Measurements from ENCODE around the gene PHTF1.

PHTF1 gene

DNA sequence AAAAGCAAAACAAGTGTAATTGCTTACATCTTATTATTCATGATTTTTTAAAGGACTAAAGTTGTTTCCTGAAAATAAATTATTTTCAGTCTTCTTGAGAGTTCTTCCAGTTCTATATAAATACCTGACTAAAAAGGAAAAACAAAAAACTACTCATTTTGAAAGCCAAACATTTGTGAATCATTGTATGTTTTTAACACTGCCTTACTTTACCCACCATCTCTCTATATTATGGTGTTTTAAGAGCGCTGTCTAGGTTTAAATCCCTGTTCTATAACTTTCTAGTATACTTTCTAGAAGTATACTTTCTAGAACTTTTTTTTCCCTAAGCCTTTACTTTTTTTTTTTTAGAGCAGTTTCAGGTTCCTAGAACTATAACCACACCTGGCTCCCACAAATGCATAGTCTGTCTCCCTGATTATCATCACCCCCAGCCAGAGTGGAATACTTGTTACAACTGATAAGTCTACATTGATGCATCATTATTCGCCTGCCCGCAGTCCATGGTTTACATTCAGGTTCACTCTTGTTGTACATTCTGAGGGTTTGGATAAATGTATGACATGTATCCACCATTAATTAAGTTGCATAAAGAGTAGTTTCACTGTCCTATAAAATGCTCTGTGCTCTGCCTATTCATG is 43.2 kb upstream of the PHTF1 start:
- Histone ChIP-seq H4K8ac (ENCODE audit: low read depth, low read length) (no peak overlapping the region), H3K27ac (ENCODE audit: low read depth, low read length) (no peak overlapping the region), H3K23ac (ENCODE audit: low read length) (no peak overlapping the region), H3K4me3 (ENCODE audit: low read length) (no peak overlapping the region), H3K36me3 (ENCODE audit: control insufficient read depth, insufficient read depth, low read length) (no peaks in the 10 kb centered on the region), H3K56ac (ENCODE audit: low read length) (no peak overlapping the region), H3K79me1 (ENCODE audit: low read length) (peaks cover 4% of the 10 kb centered on the region), H2BK120ac (ENCODE audit: low read depth, low read length) (no peak overlapping the region), H3K4me1 (ENCODE audit: control insufficient read depth, low read depth, low read length) (no peaks in the 10 kb centered on the region), H4K5ac (ENCODE audit: low read length) (no peak overlapping the region), H2AK5ac (ENCODE audit: low read length) (no peak overlapping the region), H3K18ac (ENCODE audit: low read length) (no peak overlapping the region), H3K9ac (ENCODE audit: low read length) (no peak overlapping the region), H3K4ac (ENCODE audit: low read depth, low read length) (no peak overlapping the region), H2BK5ac (ENCODE audit: low read length) (no peak overlapping the region), H3K27me3 (ENCODE audit: insufficient read depth, low read length, poor library complexity) (no peaks in the 10 kb centered on the region), H3K4me2 (ENCODE audit: low read length) (no peak overlapping the region), H3K79me2 (ENCODE audit: control insufficient read depth, insufficient read depth, low read length) (peaks cover 23% of the 10 kb centered on the region), H2BK15ac (replicated peaks; ENCODE audit: low read depth) (no peak overlapping the region)
- no peak for DNase-seq
- WGBS (ENCODE audit: extremely low coverage, insufficient coverage, low lambda C conversion rate), result no CpG with 5 or more reads among the region's 3 CpGs

DNA sequence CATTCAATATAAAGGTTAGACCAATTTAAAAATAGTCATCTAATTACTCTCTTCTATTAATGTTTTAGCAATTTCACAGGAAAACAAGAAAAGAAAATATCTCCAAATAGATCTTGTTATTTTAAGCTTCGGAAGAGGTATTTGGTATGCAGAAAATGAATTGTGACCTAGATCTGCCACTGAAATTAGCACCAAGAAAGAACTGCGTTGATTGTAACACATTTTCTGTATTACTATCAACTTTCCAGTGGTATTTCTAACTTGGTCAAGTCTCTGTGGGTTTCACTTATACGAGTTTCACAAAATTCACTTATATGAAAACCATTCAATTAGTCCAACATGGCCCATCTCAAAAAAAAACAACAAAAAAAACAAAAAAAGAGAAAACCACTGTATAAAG is 41.2 kb upstream of the PHTF1 start:
- Histone ChIP-seq H2AK5ac (ENCODE audit: low read length) (no peak overlapping the region), H3K27ac (ENCODE audit: low read depth, low read length) (no peak overlapping the region), H3K9ac (ENCODE audit: low read length) (no peak overlapping the region)

DNA sequence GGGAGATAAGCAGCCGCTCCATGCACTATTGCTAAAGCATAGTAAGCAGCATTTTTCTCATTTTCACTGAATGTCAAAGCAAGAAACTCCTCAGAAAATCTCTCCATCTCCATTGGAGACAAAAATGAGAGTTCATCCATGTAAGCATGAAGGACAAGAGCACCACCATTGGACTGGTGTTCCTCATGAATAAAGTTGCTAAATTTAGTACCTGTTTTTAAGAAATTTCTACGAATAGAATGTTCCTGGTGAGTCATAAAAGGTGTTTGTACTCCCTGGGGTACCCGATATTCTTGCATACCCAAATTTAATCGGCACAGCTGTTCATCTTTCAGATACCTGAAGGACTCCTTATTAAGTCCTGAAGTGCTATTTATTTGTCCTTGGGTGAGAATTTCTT is 38.2 kb upstream of the PHTF1 start:
- no peak overlapping the region for H4K5ac ChIP-seq (ENCODE audit: low read length)
- peaks cover 8% of the 10 kb centered on the region for H3K79me1 ChIP-seq (ENCODE audit: low read length)
- WGBS (ENCODE audit: extremely low coverage, insufficient coverage, low lambda C conversion rate), result no CpG with 5 or more reads among the region's 4 CpGs
- H3K4me1 ChIP-seq (ENCODE audit: control insufficient read depth, low read depth, low read length), result no peaks in the 10 kb centered on the region
- no peak overlapping the region for H3K23ac ChIP-seq (ENCODE audit: low read length)
- no peak overlapping the region for H3K4me3 ChIP-seq (ENCODE audit: low read length)
- no peak overlapping the region for H3K18ac ChIP-seq (ENCODE audit: low read length)
- no peak for DNase-seq
- no peak overlapping the region for H3K27ac ChIP-seq (ENCODE audit: low read depth, low read length)
- no peaks in the 10 kb centered on the region for H3K36me3 ChIP-seq (ENCODE audit: control insufficient read depth, insufficient read depth, low read length)
- no peak overlapping the region for H3K56ac ChIP-seq (ENCODE audit: low read length)
- H3K79me2 ChIP-seq (ENCODE audit: control insufficient read depth, insufficient read depth, low read length), result peaks cover 3% of the 10 kb centered on the region
- no peak overlapping the region for H3K9ac ChIP-seq (ENCODE audit: low read length)
- no peak overlapping the region for H3K4ac ChIP-seq (ENCODE audit: low read depth, low read length)
- no peak overlapping the region for H2BK5ac ChIP-seq (ENCODE audit: low read length)
- H4K8ac ChIP-seq (ENCODE audit: low read depth, low read length), result no peak overlapping the region
- no peak overlapping the region for H2BK120ac ChIP-seq (ENCODE audit: low read depth, low read length)
- no peak overlapping the region for H2AK5ac ChIP-seq (ENCODE audit: low read length)
- no peak overlapping the region for H3K4me2 ChIP-seq (ENCODE audit: low read length)
- H2BK15ac ChIP-seq (replicated peaks; ENCODE audit: low read depth), result no peak overlapping the region
- no peaks in the 10 kb centered on the region for H3K27me3 ChIP-seq (ENCODE audit: insufficient read depth, low read length, poor library complexity)

More for the DNA sequence above, 41.2 kb upstream of the PHTF1 start:
- H3K4ac ChIP-seq (ENCODE audit: low read depth, low read length), result no peak overlapping the region
- H4K8ac ChIP-seq (ENCODE audit: low read depth, low read length), result no peak overlapping the region
- H3K36me3 ChIP-seq (ENCODE audit: control insufficient read depth, insufficient read depth, low read length), result no peaks in the 10 kb centered on the region
- H2BK5ac ChIP-seq (ENCODE audit: low read length), result no peak overlapping the region
- no peak overlapping the region for H2BK120ac ChIP-seq (ENCODE audit: low read depth, low read length)
- H3K23ac ChIP-seq (ENCODE audit: low read length), result no peak overlapping the region
- no peak for DNase-seq
- H4K5ac ChIP-seq (ENCODE audit: low read length), result no peak overlapping the region
- H2BK15ac ChIP-seq (replicated peaks; ENCODE audit: low read depth), result no peak overlapping the region
- H3K79me1 ChIP-seq (ENCODE audit: low read length), result peaks cover 4% of the 10 kb centered on the region
- no peak overlapping the region for H3K18ac ChIP-seq (ENCODE audit: low read length)
- no peak overlapping the region for H3K56ac ChIP-seq (ENCODE audit: low read length)
- H3K4me2 ChIP-seq (ENCODE audit: low read length), result no peak overlapping the region
- H3K4me1 ChIP-seq (ENCODE audit: control insufficient read depth, low read depth, low read length), result no peaks in the 10 kb centered on the region
- H3K79me2 ChIP-seq (ENCODE audit: control insufficient read depth, insufficient read depth, low read length), result peaks cover 13% of the 10 kb centered on the region
- no CpG with 5 or more reads among the region's 3 CpGs for WGBS (ENCODE audit: extremely low coverage, insufficient coverage, low lambda C conversion rate)
- no peaks in the 10 kb centered on the region for H3K27me3 ChIP-seq (ENCODE audit: insufficient read depth, low read length, poor library complexity)
- no peak overlapping the region for H3K4me3 ChIP-seq (ENCODE audit: low read length)

DNA sequence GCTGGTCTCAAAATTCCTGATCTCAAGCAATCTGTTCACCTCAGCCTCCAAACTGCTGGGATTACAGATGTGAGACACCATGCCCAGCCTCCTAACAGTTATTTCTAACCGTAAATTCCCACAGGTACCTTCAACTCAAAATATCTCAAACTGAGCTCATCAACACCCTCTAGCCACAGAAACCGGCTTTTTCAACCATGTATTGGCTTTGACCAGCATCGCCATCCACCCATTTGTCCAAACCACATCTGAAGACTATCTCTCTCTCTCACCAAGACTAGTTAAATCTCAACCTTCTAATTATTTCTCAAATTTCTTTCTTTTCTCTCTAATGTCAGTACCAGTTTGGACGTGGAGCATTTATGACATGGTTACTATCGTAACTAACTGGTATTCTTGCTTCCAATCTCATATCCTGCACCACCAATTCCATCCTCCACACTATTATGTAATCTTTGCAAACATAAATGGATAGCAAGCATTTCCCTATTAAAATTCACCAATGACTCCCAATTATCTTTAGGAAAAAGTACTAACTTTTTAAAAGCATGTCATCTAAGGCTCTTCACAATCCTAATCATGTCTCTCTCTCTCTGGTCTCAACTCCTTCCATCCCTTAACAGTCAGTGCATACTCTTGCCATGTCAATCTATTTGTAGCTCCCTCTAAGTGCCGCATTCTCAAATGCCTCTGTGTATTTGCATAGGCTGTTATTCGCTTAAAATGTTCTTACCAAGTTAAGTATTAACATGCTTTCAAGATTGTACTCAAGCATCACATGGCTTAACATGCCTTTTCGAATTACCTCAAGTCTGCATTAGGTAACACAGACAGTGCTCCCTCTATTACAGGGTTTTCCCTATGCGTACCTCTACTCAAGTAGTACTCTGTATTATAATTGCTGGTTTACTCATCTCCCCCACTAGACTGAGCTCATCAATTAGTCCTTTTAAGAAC is 34.9 kb upstream of the PHTF1 start:
- Histone ChIP-seq H4K8ac (ENCODE audit: low read depth, low read length) (no peak overlapping the region), H3K36me3 (ENCODE audit: control insufficient read depth, insufficient read depth, low read length) (no peaks in the 10 kb centered on the region), H3K4me1 (ENCODE audit: control insufficient read depth, low read depth, low read length) (no peaks in the 10 kb centered on the region)

DNA sequence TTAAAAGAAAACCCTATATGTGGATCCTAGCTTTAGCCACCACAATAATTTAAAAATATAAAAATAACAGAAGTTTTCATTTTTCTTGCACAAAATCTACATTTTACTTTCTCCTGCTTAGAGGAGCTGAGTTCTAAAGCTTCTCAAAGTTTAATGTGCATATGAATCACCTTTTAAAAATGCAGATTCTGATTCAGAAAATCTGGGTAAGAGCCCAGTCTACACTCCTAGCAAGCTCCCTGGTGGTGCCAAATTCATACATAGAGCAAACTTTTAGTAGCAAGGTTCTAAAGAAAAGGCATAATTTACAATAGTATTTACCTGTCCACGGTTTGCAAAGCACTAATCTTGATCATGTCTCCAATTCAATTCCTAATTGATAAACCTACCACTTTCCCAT is 33.7 kb upstream of the PHTF1 start:
- Histone ChIP-seq H2BK15ac (replicated peaks; ENCODE audit: low read depth) (no peak overlapping the region), H4K8ac (ENCODE audit: low read depth, low read length) (no peak overlapping the region), H3K27me3 (ENCODE audit: insufficient read depth, low read length, poor library complexity) (no peaks in the 10 kb centered on the region), H3K27ac (ENCODE audit: low read depth, low read length) (no peak overlapping the region), H4K5ac (ENCODE audit: low read length) (no peak overlapping the region), H2BK120ac (ENCODE audit: low read depth, low read length) (no peak overlapping the region), H3K4me1 (ENCODE audit: control insufficient read depth, low read depth, low read length) (no peaks in the 10 kb centered on the region), H3K36me3 (ENCODE audit: control insufficient read depth, insufficient read depth, low read length) (no peaks in the 10 kb centered on the region), H2AK5ac (ENCODE audit: low read length) (no peak overlapping the region), H3K79me2 (ENCODE audit: control insufficient read depth, insufficient read depth, low read length) (peaks cover 2% of the 10 kb centered on the region), H3K18ac (ENCODE audit: low read length) (no peak overlapping the region), H3K56ac (ENCODE audit: low read length) (no peak overlapping the region), H3K79me1 (ENCODE audit: low read length) (peaks cover 5% of the 10 kb centered on the region), H3K4me2 (ENCODE audit: low read length) (no peak overlapping the region), H3K23ac (ENCODE audit: low read length) (no peak overlapping the region), H3K4me3 (ENCODE audit: low read length) (no peak overlapping the region), H3K4ac (ENCODE audit: low read depth, low read length) (no peak overlapping the region), H3K9ac (ENCODE audit: low read length) (no peak overlapping the region), H2BK5ac (ENCODE audit: low read length) (no peak overlapping the region)
- no peak for DNase-seq
- no CpG with 5 or more reads among the region's 1 CpG for WGBS (ENCODE audit: extremely low coverage, insufficient coverage, low lambda C conversion rate)

More for the DNA sequence above, 34.9 kb upstream of the PHTF1 start:
- Histone ChIP-seq H3K56ac (ENCODE audit: low read length) (no peak overlapping the region), H2BK15ac (replicated peaks; ENCODE audit: low read depth) (no peak overlapping the region), H3K79me1 (ENCODE audit: low read length) (peaks cover 9% of the 10 kb centered on the region), H3K4ac (ENCODE audit: low read depth, low read length) (no peak overlapping the region), H3K9ac (ENCODE audit: low read length) (no peak overlapping the region), H3K23ac (ENCODE audit: low read length) (no peak overlapping the region), H3K18ac (ENCODE audit: low read length) (no peak overlapping the region), H3K4me2 (ENCODE audit: low read length) (no peak overlapping the region), H4K5ac (ENCODE audit: low read length) (no peak overlapping the region), H2BK5ac (ENCODE audit: low read length) (no peak overlapping the region), H3K27me3 (ENCODE audit: insufficient read depth, low read length, poor library complexity) (no peaks in the 10 kb centered on the region), H2BK120ac (ENCODE audit: low read depth, low read length) (no peak overlapping the region), H3K4me3 (ENCODE audit: low read length) (no peak overlapping the region), H2AK5ac (ENCODE audit: low read length) (no peak overlapping the region), H3K27ac (ENCODE audit: low read depth, low read length) (no peak overlapping the region), H3K79me2 (ENCODE audit: control insufficient read depth, insufficient read depth, low read length) (peaks cover 2% of the 10 kb centered on the region)
- no peak for DNase-seq
- no CpG with 5 or more reads among the region's 9 CpGs for WGBS (ENCODE audit: extremely low coverage, insufficient coverage, low lambda C conversion rate)
